Activated T-helper 17 cell treated with anti-CD3 and anti-CD28 coated beads, Interleukin-2, amount 50 U/mL, for 72 hours (primary cell): ENCODE results near the gene ECHS1. TPM values are rescaled to one million over a fixed set of nuclear protein-coding genes. Genes with fewer than 3 reads are reported as not detected.

Experiments used
- ATAC-seq: fragments of 150-1000 bp; cut with Tn5 transposase; replicated peaks from 2 replicates; pipeline ENCODE4 v1.10.0; 2021; ENCODE audit warnings: mild to moderate bottlenecking, moderate library complexity
- H3K27ac Mint-ChIP-seq: one replicate; pipeline ENCODE4 v1.8.0; 2022; ENCODE audit warnings: mixed read lengths
- H3K27me3 Mint-ChIP-seq: one replicate; pipeline ENCODE4 v1.8.0; 2022; ENCODE audit warnings: mixed read lengths
- H3K36me3 Mint-ChIP-seq: one replicate; pipeline ENCODE4 v1.8.0; 2022; ENCODE audit warnings: low read depth, mild to moderate bottlenecking, mixed read lengths
- H3K4me1 Mint-ChIP-seq: one replicate; pipeline ENCODE4 v1.8.0; 2022; ENCODE audit warnings: mixed read lengths
- H3K4me3 Mint-ChIP-seq: one replicate; pipeline ENCODE4 v1.8.0; 2022; ENCODE audit warnings: mild to moderate bottlenecking, mixed read lengths
- H3K9me3 Mint-ChIP-seq: one replicate; pipeline ENCODE4 v1.8.0; 2022; ENCODE audit warnings: mixed read lengths
- total RNA-seq, 2 donors: library from RNA; stranded (reverse); gene quantifications; one replicate each; pipeline ENCODE4 v1.2.3, GENCODE V29; 2022

Gene ECHS1
- total RNA-seq, 2 donors from 2014 or later, result 61.3 to 73.8 TPM

DNA sequence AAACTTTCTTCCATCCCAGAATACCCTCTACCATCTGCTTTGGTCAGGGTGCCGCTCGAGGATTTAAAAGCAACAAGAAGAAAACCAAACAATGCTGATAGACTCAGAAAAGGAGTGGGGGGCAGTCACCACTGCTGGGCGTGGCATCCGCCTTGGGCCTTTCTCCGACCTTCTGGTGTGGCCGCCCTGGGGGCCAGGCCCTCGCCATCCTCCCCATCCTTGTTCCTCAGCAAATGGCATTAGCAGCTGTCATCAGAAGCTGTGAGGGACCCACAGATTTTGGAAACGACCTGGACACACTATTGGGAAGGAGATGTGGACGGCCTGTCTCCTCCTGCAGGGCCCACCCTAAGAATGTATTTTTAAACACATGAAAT lies 60.4 kb downstream of the ECHS1 start:
- no peak overlapping the region for H3K4me3 Mint-ChIP-seq
- peaks cover 5% of the 10 kb centered on the region for H3K4me1 Mint-ChIP-seq
- H3K36me3 Mint-ChIP-seq, result peaks cover 42% of the 10 kb centered on the region
- H3K9me3 Mint-ChIP-seq, result no peaks in the 10 kb centered on the region
- no peak for ATAC-seq
- H3K27ac Mint-ChIP-seq, result no peak overlapping the region
- H3K27me3 Mint-ChIP-seq, result no peaks in the 10 kb centered on the region

Other genes starting within 250 kb of the ECHS1 start
- gene KNDC1, start 213.1 kb downstream of the ECHS1 start, total RNA-seq, result under 1 TPM; 0.19 to 0.26 TPM
- not detected for gene UTF1, start 143.1 kb downstream of the ECHS1 start, total RNA-seq
- gene VENTX, start 135.5 kb downstream of the ECHS1 start, total RNA-seq, result under 1 TPM in 1 of 2 donors, not detected in 1; 0.21 TPM
- 100 to 1,000 TPM in 1 of 2 donors, 10 to 100 TPM in 1; 83.7 to 336 TPM for gene ADAM8, start 96.5 kb downstream of the ECHS1 start, total RNA-seq
- 10 to 100 TPM; 47.8 to 55.8 TPM for gene TUBGCP2, start 64.5 kb downstream of the ECHS1 start, total RNA-seq
- gene ZNF511, start 64.4 kb downstream of the ECHS1 start, total RNA-seq, result 10 to 100 TPM; 52.8 to 74.2 TPM
- gene CALY, start 36.5 kb downstream of the ECHS1 start, total RNA-seq, result not detected
- not detected for gene PRAP1, start 26.0 kb downstream of the ECHS1 start, total RNA-seq
- 10 to 100 TPM; 13.8 to 21.9 TPM for gene FUOM, start 15.3 kb downstream of the ECHS1 start, total RNA-seq
- gene PAOX, start 5.9 kb upstream of the ECHS1 start, total RNA-seq, result 1 to 10 TPM; 3.0 to 9.2 TPM
- 10 to 100 TPM; 38.9 to 58.8 TPM for gene MTG1, start 20.8 kb upstream of the ECHS1 start, total RNA-seq
- gene SPRN, start 51.3 kb upstream of the ECHS1 start, total RNA-seq, result not detected
- 10 to 100 TPM in 1 of 2 donors, 1 to 10 TPM in 1; 7.2 to 17.3 TPM for gene SCART1, start 80.6 kb upstream of the ECHS1 start, total RNA-seq
- gene CYP2E1, start 154.0 kb upstream of the ECHS1 start, total RNA-seq, result 1 to 10 TPM; 1.4 to 5.4 TPM
- under 1 TPM; 0.29 to 0.69 TPM for gene SYCE1, start 192.2 kb upstream of the ECHS1 start, total RNA-seq